ENCODE data around the gene WDR20.

WDR20 gene

DNA sequence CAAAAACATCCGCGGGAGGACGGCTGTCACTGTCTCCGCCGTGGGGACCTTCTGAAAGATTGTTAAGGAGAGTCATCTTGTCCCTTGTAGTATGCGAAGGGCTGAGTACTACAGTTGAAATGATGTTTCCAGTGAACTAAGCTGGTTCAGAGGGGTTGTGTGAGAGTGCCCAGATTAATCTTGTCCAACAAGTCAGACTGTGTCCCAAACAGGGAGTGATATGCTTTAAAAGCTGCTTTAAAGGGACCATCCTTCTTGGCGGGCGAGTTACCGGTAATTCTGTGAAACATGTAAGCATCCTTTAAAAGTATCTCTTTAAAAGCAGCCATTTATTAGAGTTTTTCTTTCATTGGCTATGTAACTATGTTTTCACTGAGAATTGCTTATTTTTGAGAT lies 1.1 kb downstream of the WDR20 start:
- POLR2A ChIA-PET: no interaction called here
- TF ChIP-seq, protein P1, sequence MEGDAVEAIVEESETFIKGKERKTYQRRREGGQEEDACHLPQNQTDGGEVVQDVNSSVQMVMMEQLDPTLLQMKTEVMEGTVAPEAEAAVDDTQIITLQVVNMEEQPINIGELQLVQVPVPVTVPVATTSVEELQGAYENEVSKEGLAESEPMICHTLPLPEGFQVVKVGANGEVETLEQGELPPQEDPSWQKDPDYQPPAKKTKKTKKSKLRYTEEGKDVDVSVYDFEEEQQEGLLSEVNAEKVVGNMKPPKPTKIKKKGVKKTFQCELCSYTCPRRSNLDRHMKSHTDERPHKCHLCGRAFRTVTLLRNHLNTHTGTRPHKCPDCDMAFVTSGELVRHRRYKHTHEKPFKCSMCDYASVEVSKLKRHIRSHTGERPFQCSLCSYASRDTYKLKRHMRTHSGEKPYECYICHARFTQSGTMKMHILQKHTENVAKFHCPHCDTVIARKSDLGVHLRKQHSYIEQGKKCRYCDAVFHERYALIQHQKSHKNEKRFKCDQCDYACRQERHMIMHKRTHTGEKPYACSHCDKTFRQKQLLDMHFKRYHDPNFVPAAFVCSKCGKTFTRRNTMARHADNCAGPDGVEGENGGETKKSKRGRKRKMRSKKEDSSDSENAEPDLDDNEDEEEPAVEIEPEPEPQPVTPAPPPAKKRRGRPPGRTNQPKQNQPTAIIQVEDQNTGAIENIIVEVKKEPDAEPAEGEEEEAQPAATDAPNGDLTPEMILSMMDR (IDR thresholded peaks at IDR 0.05; ENCODE audit: control extremely low read depth, extremely low read depth, low read depth, missing control alignments): no peak
- CTCF ChIA-PET: interaction anchor here (1.2 to 1.5 kb wide), 2 partner anchors 10 to 179 kb away, joined by 3 read pairs; no protein-coding TSS in a partner anchor
- DNase-seq (ENCODE audit: extremely low spot score): no peak

DNA sequence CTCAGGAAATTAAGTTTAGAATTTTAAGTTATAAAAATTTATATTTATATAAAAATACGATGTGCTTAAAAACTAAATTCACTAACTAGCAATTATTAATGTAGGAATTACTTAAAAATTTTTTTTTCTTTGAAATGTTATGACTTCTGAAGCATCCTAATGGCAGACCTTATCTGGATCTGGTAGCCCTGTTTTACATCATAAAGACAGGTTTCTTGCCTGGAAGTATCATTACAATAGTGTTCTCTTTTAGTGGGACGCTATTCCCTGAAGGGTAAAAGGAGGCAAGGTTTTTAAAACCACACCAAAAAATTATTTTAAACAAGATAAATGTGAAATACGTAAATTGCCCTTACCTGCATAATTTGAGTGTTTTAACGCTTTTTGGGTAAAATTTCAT lies 2.1 kb downstream of the WDR20 start:
- TF ChIP-seq, protein P1 (IDR thresholded peaks at IDR 0.05; ENCODE audit: control extremely low read depth, extremely low read depth, low read depth, missing control alignments): no peak

DNA sequence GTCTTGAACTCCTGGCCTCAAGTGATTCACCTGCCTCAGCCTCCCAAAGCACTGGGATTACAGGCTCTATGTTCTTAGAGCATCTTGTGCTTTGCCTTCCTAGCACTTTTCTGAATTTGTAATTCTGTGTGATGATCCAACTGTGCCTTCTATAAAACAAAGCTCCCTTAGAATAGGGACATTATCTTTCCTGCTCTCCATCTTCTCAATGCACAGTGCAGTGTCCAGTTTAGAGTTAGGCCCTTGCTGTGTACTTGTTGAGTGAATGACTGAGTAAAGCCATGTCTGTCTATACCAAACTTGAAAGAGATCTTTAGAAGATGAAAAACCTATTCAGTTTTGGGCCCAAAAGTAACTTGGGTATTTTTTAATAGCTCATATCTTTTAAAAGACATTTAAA lies 5.2 kb downstream of the WDR20 start:
- no peak for DNase-seq (ENCODE audit: extremely low spot score)
- ChIA-PET POLR2A (interaction anchor here (0.7 kb wide), 1 partner anchor 50 kb away, joined by 3 read pairs; no protein-coding TSS in a partner anchor), CTCF (interaction anchor here (1.1 to 1.7 kb wide), 4 partner anchors 10 to 172 kb away, joined by 3 to 5 read pairs (median 4); no protein-coding TSS in a partner anchor)
- TF ChIP-seq, protein P1 (IDR thresholded peaks at IDR 0.05; ENCODE audit: control extremely low read depth, extremely low read depth, low read depth, missing control alignments): no peak

More for the DNA sequence above, 2.1 kb downstream of the WDR20 start:
- DNase-seq (ENCODE audit: extremely low spot score): no peak
- CTCF ChIA-PET: interaction anchor here (1.2 to 1.5 kb wide), 2 partner anchors 9 to 180 kb away, joined by 3 read pairs; no protein-coding TSS in a partner anchor
- POLR2A ChIA-PET: no interaction called here

GRCh38 chr14:102145395-102145794 lies 5.7 kb downstream of the WDR20 start:
- ChIA-PET POLR2A (no interaction called here), CTCF (interaction anchor here (1.4 to 1.7 kb wide), 3 partner anchors 9 to 172 kb away, joined by 3 to 5 read pairs (median 5); no protein-coding TSS in a partner anchor)
- TF ChIP-seq, protein P1 (IDR thresholded peaks at IDR 0.05; ENCODE audit: control extremely low read depth, extremely low read depth, low read depth, missing control alignments): no peak
- no peak for DNase-seq (ENCODE audit: extremely low spot score)

DNA sequence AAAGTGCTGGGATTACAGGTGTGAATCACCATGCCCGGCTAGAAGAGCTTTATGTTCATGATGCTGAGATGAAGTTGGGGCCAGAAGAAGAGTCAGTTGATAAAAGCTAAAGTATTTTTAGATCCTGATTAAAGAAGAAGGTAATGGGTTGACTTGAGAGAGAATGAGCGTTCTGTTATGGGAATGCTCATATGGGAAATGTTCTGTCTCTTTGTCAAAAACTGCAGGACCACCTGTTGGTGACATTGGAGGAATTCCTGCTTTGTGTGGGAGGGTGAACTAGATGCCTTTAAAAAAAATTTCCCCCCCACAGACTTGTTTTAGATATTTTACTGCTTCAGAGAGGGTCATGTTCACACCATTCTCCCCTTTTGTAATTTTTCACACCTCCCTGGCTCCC lies 6.7 kb downstream of the WDR20 start:
- DNase-seq (ENCODE audit: extremely low spot score): no peak
- ChIA-PET POLR2A (interaction anchor here (0.6 kb wide), 1 partner anchor 181 kb away, joined by 3 read pairs; no protein-coding TSS in a partner anchor), CTCF (interaction anchor here (1.0 to 2.0 kb wide), 2 partner anchors 12 to 51 kb away, joined by 3 to 5 read pairs; no protein-coding TSS in a partner anchor)
- TF ChIP-seq, protein P1 (IDR thresholded peaks at IDR 0.05; ENCODE audit: control extremely low read depth, extremely low read depth, low read depth, missing control alignments): no peak

DNA sequence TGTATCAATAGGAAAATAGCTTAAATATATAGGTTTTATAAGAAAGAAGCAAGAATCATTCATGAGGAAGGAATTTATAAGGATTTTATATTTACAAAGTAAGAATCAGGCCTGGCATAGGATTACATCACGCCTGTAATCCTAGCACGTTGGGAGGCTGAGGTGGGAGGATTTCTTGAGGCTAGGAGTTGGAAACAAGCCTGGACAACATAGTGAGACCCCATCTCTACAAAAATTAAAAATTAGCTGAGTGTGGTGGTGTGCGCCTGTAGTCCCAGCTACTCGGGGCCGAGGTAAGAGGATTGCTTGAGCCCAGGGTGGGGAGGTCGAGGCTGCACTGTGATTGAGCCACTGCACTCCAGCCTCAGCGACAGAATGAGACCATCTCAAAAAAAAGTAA lies 10.4 kb downstream of the WDR20 start:
- POLR2A ChIA-PET: no interaction called here
- TF ChIP-seq, protein P1 (IDR thresholded peaks at IDR 0.05; ENCODE audit: control extremely low read depth, extremely low read depth, low read depth, missing control alignments): no peak
- DNase-seq (ENCODE audit: extremely low spot score): no peak
- CTCF ChIA-PET: interaction anchor here (1.2 to 1.6 kb wide), 4 partner anchors 9 to 54 kb away, joined by 3 to 4 read pairs (median 3); no protein-coding TSS in a partner anchor
